Measurements from ENCODE around the gene MCEMP1. TPM values are rescaled to one million over a fixed set of nuclear protein-coding genes. Genes with fewer than 3 reads are reported as not detected.

Gene MCEMP1, protein sequence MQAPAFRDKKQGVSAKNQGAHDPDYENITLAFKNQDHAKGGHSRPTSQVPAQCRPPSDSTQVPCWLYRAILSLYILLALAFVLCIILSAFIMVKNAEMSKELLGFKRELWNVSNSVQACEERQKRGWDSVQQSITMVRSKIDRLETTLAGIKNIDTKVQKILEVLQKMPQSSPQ
- not detected in 2 replicates for total RNA-seq (2014; rRNA removed; shearing (Covaris generic))
- not detected in 2 replicates for polyA plus RNA-seq (2014; cell fraction: nucleus; rRNA removed)

DNA sequence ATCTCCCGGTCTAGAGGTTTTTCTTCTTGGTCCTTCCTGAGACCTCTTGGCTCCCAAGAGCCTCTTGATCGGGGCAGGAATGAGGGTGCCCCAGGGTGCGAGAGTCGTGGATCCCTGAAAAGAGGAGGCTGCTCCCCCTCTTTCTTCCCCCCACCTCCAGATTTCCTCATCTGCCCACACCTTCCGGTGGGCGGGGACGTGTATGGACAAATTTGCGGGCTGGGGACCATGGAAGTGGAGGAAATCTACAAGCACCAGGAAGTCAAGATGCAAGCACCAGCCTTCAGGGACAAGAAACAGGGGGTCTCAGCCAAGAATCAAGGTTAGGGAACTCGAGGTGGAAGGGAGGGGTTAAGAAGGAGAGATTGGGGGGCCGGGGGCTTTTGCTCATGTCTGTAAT lies at the start of gene MCEMP1:
MCEMP1 (plus strand) TSS at position 237 of the 400 bp plus-strand sequence; CDS start at position 268, 31 bp downstream.
- no peak for DNase-seq (ENCODE audit: extremely low read depth, low read depth)

DNA sequence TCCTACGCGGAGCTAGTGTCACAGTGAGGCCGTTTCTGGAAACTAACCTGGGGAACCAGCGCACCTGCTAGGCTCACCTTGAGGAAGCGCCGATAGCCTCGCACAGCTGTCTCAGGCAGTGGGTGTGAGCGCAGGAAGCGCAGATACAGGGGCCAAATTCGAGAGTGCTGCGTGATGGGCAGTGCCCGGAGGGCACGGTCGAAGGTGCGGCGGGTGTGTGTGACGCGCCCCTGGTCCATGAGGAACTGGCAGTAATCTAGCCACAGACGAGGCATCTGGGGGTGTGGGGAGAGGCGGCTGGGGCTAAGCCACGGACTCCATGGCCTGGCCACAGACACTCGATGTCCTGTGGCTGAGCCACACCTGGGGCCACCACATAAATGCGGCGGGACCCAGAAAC lies 49.7 kb upstream of the MCEMP1 start:
- no peak for DNase-seq (ENCODE audit: extremely low read depth, low read depth)

DNA sequence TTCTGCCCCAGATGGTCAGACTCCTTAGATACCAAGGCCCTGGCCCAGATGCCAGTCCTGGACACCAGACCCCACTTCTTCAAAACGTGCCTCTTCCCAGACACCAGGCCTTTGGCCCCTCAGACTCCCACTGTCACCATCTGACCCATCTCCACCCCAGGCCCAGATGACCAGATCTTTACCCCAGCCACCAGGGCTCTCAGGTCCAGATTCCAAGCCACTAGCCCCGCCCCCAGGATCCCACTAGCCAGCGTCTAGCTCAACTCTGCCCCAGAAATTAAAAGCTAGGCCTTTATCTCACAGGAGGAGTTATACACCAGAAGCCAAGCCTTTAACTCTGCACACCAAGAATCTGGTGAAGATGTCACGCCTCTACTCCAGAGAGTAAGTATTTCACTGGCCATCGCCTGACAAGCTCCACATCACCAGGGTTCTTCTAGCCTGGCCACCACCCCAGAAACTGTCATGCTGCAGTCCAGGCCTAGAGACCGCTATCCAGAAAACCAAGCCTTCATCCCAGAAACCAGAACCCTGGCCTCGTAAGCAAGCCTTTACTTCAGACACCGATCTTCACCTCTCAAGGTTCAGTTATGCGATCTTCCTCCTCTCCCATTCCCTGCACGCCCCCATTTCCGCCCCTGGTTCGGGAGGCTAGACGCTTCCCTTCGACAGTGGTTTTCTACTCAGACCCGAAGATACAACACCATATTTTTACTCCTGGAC lies 48.1 kb upstream of the MCEMP1 start:
- no peak for DNase-seq (ENCODE audit: extremely low read depth, low read depth)

DNA sequence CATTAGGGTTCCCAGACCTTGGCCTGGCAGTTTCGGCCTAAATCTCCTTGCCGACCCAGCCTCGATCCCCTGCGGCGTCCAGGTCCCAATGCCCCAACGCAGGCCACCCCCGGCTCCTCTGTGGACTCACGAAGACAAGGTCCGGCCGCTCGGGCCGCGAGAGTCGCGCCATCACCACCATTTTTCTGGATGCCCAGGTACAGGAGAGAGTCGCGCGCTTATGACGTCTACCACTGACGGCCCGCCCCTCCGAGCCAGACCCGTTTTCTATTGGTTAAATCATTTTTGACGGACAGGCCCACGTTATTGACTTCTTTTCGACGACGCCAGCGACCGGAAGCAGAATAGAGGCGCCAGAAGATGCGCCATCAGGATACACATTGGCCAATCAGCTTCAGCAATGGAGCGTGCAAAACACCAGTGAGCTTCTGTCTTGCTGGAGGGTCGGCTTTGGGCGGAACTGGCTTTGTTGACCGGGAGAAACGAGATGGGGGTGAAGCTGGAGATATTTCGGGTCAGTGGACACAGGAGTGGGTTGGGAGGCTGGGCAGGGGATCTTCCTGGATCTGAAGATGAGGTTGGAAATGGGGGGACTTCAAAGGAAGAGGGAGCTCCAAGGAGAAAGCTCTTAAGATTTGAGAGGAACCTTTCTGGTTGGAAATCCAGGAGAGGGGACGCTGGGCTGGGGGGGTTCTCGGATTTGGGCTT lies 47.4 kb upstream of the MCEMP1 start, which contains the start of the genes PET100 and XAB2:
PET100 (plus strand) TSS at position 447 of the 708 bp plus-strand sequence; CDS start at position 488, 41 bp downstream.
XAB2 (minus strand) TSS at position 199 of the 708 bp plus-strand sequence; CDS start at position 181, 18 bp downstream.
- peak; percentile 98 for DNase-seq (ENCODE audit: extremely low read depth, low read depth)

DNA sequence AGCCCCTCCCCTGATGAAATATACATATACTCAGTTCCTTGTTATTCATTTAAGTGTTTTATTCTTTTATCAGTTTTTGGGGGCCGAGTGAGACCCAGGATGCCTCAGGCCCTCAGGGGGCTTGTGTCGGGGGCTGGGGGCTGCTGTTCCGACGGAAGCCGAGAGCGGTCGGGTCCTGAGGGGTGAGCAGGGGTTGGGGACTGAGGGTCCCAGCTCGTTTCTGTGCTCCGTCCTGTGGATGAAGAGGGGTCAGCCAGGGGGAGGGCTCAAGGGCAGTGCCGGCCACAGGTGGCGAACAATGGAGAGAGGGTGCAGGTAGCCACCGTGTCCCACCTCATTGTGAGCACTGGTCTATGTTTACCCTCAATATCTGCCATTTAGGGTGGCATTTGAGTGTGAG lies 45.3 kb upstream of the MCEMP1 start:
- no peak for DNase-seq (ENCODE audit: extremely low read depth, low read depth)

DNA sequence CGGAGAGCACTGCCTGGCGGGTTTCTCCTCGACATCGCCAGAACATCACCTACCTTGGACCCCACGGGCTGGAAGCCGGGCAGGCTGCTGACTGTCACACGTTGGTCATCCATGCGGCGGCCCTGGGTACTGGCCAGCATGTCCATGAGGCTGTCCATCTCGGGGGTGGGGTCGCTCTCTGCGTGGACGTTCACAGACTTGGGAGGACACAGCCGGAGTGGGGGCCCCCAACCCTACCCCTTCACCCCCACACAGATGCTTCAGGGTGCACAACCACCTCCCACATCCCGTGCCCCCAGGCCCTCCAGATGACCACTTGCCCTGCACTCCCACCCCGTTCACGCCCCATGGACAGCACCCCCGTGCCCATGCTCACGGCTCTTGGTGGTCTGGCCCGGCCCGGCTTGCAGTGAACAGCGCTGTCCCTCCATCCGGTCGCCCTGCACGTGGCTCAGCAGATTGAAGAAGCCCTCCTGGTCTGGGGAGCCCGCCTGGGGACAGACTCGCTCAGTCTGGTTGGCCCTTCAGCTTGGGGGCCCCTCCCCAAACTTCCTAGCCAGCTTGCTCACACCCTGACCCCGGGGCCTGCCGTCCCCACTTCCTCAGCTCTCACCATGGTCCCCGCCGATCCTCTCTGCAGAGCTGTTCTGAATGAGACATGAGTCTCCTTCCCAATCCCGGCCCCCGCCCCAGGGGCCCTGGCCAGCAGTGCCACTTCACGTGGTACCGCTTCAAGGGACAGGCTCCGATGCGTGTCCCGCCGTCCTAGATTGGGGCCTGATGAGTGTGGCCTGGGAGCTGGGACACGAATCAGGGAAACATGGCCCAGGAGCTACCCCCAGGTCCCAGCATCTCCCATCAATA lies 44.3 kb upstream of the MCEMP1 start:
- DNase-seq (ENCODE audit: extremely low read depth, low read depth), result no peak

DNA sequence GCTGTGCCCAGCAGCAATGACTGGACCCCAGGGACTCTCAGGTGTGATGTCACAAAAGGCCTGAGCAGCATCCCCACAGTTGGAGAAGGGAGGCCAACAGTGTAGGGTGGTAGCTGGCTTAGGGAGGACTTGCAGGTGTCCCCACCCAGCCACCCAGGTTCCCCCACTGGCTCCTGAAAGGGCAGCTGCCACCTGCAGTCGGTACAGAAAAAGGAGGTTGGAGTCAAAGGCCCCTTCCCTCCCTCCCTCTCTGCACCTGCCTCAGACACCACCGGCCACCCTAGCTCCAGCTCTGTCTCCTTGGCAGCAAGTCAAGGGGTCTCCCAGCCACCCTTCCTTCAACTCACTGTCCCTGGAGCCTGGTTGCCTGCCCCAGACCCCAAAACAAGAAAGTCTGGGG lies 43.2 kb upstream of the MCEMP1 start, which contains the start of gene PCP2:
PCP2 (minus strand) TSS at position 22 of the 400 bp plus-strand sequence. CDS start 262 bp downstream, outside the sequence.
- DNase-seq (ENCODE audit: extremely low read depth, low read depth), result no peak

DNA sequence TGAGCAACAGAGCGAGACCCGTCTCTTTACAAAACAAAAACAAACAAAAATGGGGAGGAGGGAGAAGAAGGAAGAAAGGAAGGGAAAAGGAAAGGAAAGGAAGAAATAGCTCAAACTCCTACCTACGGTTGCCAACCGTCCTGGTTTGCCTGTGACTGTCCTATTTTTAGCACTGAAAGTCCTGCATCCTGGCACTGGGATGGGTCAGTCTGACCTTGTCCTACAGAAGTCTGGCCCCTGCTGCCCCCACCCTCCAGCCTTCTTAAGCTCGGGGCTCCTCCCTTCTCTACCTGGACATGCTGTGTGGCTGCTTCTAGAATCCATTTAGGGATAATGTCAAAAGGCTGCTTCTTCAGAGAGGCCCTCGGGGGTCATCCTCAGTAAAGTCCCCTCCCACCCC lies 41.2 kb upstream of the MCEMP1 start:
- no peak for DNase-seq (ENCODE audit: extremely low read depth, low read depth)

DNA sequence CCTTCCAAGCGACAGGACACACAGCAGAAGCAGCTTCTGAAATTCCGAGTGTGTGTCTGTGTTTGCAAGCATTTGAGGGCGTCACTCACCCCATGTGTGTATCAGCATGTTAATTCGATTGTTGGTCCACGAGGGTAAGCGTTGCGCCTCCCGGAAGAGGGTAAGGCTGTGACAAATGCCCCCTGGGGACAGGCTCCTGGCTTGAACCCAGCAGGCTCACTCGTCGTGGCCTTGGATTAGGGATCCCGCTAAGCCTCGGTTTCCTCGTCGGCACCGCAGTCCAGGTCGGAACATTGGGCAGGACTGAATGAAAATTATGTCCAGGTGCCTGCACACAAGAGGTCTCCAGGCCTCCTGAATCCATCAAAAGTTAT lies 40.6 kb upstream of the MCEMP1 start:
- DNase-seq (ENCODE audit: extremely low read depth, low read depth), result no peak

DNA sequence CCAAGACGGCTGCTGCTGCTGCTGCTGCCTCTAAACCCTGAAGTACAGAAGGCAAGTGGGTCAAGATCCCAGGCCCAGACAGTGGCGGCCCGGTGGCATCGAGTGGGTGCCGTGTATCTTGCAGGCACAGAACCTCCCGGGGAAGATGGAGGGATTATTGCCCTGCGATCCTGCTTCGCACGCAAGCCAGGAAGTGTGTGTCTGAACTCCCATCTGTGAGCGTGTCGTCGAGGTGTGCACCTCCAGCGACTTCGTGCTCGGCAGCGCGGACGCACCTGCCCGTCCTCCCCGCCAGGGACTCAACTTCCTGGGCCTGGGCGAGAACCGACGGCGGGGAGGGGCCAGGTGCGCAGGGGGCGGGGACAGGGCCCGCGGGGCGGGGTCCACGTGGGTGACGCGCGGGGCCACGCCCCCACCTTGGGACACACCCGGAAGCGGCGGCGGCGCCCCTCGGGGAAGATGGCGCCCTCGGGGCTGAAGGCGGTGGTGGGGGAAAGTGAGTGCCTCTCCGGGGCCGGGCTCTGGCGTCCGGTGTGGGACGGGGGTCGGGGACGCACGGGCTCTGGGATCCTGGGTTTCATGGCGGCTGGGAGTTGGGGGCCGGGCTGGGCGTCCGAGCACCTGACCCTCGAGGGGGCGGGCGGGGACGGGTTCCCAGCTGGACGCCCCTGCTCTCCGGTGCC lies 40.1 kb upstream of the MCEMP1 start, which contains the start of gene STXBP2:
STXBP2 (plus strand) TSS at position 420 of the 683 bp plus-strand sequence; CDS start at position 460, 40 bp downstream.
- peak; percentile 42 for DNase-seq (ENCODE audit: extremely low read depth, low read depth)

DNA sequence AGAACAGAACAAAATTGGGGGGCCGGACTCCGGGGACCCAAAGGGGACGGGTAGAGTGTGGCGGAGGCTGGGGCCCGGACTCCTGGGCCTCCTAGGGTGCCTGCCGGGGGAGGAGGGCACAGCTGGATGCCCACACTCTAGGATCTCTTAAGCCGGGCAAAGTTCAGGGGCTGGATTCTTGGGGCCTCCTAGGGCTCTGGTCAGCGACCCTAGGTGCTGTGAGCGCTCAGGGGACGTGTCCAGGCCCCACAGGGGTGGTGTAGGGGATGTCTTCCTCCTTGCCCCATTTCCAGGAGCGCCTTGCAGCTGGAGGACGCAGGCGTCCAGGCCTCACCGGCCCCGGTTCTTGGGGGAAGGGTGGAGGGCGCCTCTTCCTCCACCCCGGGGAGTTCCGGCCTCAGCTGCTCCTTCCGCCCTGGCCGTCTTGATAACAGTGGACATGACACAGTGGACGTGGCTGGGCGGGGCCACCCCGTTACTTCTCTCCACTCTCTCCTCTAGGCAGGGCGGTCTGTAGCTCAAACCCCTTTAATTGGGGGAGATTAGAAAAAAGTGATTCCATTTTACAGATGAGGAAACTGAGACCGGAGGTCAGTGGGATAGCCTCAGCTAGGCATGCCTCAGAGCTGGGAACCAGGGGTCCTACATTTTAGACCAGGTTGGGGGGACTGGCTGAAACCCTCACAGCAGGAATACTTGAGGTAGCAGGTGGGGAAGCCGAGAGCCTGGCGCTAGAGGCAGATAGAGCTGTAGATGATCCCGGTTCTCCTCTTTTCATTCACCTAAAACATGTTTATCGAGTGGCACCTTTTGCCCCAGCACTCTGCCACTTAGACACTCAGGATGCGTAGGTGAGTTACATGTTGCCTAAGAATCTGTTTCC lies 39.3 kb upstream of the MCEMP1 start:
- no peak for DNase-seq (ENCODE audit: extremely low read depth, low read depth)

DNA sequence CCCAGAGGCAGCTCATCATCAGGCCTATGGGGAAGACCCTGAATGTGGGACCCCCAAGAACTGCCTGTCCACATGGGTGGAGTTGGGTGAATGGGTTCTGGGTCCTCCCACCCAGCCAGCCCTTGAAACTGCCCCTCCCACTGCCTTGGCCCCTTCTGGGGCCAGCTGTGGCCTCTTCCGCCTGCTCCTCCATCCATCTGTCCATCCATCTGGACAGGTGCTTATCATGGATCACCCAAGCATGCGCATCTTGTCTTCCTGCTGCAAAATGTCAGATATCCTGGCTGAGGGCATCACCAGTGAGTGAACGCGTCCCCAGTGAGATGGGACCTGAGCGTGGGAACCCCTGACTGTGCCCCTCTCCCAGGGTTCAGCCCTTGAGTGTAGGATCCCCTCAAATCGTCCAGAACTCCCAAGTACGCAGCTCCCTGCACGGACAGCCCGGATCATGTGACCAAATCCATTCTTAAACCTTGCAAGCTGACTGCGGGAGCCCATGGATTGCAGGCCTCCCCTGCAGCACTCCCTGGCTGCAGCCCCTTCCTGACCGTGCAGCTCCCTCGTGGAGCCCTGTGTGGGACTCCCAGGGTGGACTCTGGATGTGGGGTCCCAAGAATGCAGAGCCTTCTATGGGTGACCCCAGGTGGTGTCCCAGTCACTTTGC lies 38.0 kb upstream of the MCEMP1 start:
- no peak for DNase-seq (ENCODE audit: extremely low read depth, low read depth)

DNA sequence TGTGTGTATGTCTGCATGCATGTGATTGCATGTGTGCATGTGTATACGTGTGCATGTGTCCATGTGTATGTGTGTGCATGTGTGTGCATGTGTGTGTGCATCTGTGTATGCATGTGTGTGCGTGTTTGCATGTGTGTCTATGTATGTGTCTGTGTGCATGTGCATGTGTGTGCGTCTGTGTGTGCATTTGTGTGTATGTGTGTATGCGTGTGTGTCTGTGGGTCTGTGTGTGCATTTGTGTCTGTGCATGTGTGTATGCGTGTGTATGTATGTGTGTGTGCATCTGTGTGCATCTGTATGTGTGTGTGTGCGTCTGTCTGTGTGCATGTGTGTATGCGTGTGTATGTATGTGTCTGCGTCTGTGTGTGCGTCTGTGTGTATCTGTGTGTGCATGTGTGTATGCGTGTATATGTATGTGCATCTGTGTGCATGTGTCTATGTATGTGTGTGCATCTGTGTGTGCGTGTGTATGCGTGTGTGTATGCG lies 37.0 kb upstream of the MCEMP1 start:
- no peak for DNase-seq (ENCODE audit: extremely low read depth, low read depth)

DNA sequence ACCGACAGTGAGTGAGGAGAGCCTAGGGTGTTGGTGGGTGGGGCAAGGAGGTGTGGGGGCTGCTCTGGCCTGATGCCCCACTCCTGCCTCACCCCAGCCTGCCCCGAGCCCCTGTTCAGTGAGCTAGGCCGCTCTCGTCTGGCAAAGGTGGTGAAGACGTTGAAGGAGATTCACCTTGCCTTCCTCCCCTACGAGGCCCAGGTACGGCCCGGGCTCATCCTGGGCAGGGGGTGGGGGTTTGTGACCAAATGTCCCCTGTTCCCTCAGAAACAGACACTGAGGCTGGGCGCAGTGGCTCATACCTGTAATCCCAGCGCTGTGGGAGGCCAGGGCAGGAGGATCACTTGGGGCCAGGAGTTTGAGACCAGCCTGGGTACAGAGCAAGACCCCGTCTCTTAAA lies 36.1 kb upstream of the MCEMP1 start:
- DNase-seq (ENCODE audit: extremely low read depth, low read depth), result no peak

DNA sequence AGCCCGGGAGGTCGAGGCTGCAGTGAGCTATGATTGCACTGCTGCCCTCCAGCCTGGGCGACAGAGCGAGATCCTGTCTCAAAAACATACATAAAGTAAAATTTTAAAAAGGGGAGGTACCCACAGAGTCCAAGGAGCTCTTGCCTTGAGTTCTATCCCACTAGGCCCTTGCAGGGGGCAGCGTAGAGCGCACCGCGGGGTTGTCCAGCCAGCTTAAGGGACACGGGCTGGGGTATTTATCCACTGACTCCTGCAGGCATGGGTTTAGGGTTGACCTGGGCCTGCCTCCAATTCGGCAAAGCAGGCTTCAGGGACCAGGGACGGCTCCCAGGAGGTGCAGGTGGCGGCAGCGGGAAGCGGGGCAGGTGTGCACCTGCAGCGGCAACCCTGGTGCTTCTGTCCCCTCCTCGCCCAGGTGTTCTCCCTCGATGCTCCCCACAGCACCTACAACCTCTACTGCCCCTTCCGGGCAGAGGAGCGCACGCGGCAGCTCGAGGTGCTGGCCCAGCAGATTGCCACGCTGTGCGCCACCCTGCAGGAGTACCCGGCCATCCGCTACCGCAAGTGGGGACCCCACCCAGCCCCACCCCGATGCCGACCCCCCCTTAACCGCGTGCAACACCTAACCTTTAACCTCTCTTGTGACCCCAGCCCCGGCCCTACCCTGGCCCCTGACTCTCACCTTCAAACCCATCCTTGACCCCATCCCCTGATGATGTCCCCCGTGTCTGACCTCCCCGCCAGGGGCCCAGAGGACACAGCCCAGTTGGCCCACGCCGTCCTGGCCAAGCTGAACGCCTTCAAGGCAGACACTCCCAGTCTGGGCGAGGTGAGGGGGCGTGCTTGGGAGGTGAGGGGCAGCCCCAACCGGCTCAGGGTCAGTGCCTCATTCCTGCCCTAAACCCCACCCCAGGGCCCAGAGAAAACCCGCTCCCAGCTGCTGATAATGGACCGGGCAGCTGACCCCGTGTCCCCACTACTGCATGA lies 35.3 kb upstream of the MCEMP1 start:
- no peak for DNase-seq (ENCODE audit: extremely low read depth, low read depth)

DNA sequence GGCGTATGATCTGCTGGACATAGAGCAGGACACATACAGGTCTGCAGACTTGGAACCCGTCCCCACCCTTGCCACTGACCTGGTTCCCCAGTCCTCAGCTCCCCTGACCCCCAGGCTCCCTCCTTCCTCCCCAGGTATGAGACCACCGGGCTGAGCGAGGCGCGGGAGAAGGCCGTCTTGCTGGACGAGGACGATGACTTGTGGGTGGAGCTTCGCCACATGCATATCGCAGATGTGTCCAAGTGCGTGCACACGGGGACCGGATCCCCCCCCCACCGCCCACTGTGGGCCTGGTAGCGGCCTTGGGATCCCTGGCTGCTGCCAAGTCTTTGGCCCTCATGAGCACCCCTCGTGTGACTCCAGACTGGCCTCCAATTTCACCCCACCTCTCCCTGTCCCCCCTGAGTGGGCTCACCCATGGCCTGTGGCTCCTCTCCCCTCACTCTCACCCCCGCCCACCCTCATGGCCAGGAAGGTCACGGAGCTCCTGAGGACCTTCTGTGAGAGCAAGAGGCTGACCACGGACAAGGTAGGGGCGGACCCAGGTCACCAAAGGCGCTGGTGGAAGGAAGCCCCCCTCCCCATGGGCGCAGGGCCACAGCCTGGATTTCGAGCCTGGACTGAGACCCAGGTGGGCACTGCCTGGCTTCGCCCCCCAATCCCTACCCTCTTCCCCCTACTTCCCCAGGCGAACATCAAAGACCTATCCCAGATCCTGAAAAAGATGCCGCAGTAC lies 34.4 kb upstream of the MCEMP1 start:
- no peak for DNase-seq (ENCODE audit: extremely low read depth, low read depth)
